ENCODE data around the gene PM20D1.
"Not testable (repeated sequence)": the region's sequence is repeated elsewhere in the genome, so short reads cannot be mapped to it uniquely, and the experiment has no call there.

PM20D1 gene

GRCh38 chr1:205842229-205842628, 7.7 kb downstream of the PM20D1 start:
- no peak for DNase-seq (ENCODE audit: low spot score)

GRCh38 chr1:205840146-205840923, 9.6 kb downstream of the PM20D1 start:
- no peak for DNase-seq (ENCODE audit: low spot score)

GRCh38 chr1:205837382-205837970, 12.5 kb downstream of the PM20D1 start:
- no peak for DNase-seq (ENCODE audit: low spot score)

- no peak for DNase-seq (ENCODE audit: low spot score)
These were observed 15.2 kb downstream of the PM20D1 start for GRCh38 chr1:205834751-205835150.

- no peak for DNase-seq (ENCODE audit: low spot score)
These were observed 17.6 kb downstream of the PM20D1 start for GRCh38 chr1:205832326-205832751.

GRCh38 chr1:205827623-205828022, 22.3 kb downstream of the PM20D1 start:
- no peak for DNase-seq (ENCODE audit: low spot score)

GRCh38 chr1:205826995-205827394, 22.9 kb downstream of the PM20D1 start:
- DNase-seq (ENCODE audit: low spot score), result no peak

GRCh38 chr1:205826016-205826806, 23.7 kb downstream of the PM20D1 start:
- DNase-seq (ENCODE audit: low spot score), result no peak

- DNase-seq (ENCODE audit: low spot score), result no peak
These were observed 25.8 kb downstream of the PM20D1 start for GRCh38 chr1:205824180-205824579.

GRCh38 chr1:205823260-205823659, 26.7 kb downstream of the PM20D1 start:
- not testable (repeated sequence) for DNase-seq (ENCODE audit: low spot score)

GRCh38 chr1:205822397-205822796, 27.5 kb downstream of the PM20D1 start:
- DNase-seq (ENCODE audit: low spot score), result no peak

GRCh38 chr1:205817988-205818387, 31.9 kb downstream of the PM20D1 start:
- DNase-seq (ENCODE audit: low spot score), result no peak

GRCh38 chr1:205817364-205817763, 32.6 kb downstream of the PM20D1 start:
- DNase-seq (ENCODE audit: low spot score), result no peak

GRCh38 chr1:205813755-205814058, 36.2 kb downstream of the PM20D1 start:
- DNase-seq (ENCODE audit: low spot score), result no peak

- DNase-seq (ENCODE audit: low spot score), result peak; percentile 95
These were observed 36.8 kb downstream of the PM20D1 start, which contains the start of gene SLC41A1 for GRCh38 chr1:205812878-205813754. Gene SLC41A1 (minus strand): TSS chr1:205813198. CDS start chr1:205810441, 2,757 bp downstream.

GRCh38 chr1:205812271-205812877, 37.6 kb downstream of the PM20D1 start:
- peak; percentile 81 for DNase-seq (ENCODE audit: low spot score)

- no peak for DNase-seq (ENCODE audit: low spot score)
These were observed 38.3 kb downstream of the PM20D1 start for GRCh38 chr1:205811660-205812059.

- DNase-seq (ENCODE audit: low spot score), result no peak
These were observed 39.3 kb downstream of the PM20D1 start for GRCh38 chr1:205810448-205811157.

- DNase-seq (ENCODE audit: low spot score), result no peak
These were observed 40.0 kb downstream of the PM20D1 start for GRCh38 chr1:205809942-205810345.

GRCh38 chr1:205809469-205809868, 40.5 kb downstream of the PM20D1 start:
- DNase-seq (ENCODE audit: low spot score), result no peak
